ENCODE results near the gene TIMM13.
A peak's percentile ranks its signal among the peaks of the same experiment; 100 is the strongest.
"Not testable (repeated sequence)": the region's sequence is repeated elsewhere in the genome, so short reads cannot be mapped to it uniquely, and the experiment has no call there.

TIMM13 gene

GRCh38 chr19:2427429-2428320 lies at the start of gene TIMM13:
TIMM13 (minus strand) TSS chr19:2427586; CDS start chr19:2427533, 53 bp downstream.
- DNase-seq (ENCODE audit: low spot score), result peak; percentile 95

DNA sequence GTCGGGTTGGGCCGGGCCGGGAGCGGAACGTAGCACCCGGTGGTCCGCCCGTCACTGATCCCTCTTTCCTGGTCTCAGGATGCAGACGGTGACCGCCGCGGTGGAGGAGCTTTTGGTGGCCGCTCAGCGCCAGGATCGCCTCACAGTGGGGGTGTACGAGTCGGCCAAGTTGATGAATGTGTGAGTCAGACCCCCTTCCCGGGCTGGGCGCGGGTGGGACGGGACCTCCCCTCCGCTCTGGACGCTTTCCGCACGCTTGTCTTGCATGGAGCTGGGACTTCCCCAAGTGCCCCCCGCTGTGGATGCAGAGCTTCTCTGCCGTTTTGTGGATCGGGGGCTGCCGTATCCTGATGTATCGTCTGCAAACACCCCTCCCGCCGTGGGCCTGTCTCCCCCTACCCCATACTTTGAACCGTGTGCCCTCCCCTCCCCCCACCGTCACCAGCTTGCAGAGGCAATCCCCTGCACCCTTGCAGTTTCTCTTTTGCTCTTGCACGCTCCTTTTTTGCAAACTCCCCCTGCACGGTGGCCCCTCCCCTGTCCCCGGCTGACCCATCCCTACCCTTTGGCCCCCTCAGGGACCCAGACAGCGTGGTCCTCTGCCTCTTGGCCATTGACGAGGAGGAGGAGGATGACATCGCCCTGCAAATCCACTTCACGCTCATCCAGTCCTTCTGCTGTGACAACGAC lies 49.2 kb upstream of the TIMM13 start:
- DNase-seq (ENCODE audit: low spot score), result peak; percentile 65

DNA sequence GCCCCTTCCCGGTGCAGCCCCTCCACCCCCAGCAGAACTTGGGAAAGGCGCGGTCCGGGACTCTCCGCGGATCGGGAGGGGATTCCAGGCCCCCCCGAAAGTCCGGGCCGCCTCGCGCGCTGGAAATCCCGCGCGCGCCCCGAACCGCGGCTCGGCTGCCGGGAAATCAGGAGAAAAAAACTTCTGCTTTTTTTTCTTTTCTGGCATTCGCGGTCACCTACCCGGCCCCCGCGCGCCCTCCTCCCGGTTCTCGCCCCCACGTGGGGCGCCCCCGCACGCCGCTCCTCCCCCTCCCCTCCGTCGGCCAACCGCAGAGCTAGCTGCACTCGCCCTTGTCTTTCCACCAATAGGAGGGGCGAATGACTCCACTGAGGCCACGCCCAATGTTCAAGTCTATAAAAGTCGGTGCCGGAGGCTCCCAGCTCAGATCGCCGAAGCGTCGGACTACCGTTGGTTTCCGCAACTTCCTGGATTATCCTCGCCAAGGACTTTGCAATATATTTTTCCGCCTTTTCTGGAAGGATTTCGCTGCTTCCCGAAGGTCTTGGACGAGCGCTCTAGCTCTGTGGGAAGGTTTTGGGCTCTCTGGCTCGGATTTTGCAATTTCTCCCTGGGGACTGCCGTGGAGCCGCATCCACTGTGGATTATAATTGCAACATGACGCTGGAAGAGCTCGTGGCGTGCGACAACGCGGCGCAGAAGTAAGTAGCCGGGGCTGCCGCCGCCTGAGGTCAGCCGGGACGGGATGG lies 48.5 kb upstream of the TIMM13 start, which contains the start of gene GADD45B:
Gene GADD45B, plus strand, starts transcription at position 426 of the 749 bp plus-strand sequence. Its CDS starts 232 bp downstream, at position 658.
- DNase-seq (ENCODE audit: low spot score), result peak; percentile 98

DNA sequence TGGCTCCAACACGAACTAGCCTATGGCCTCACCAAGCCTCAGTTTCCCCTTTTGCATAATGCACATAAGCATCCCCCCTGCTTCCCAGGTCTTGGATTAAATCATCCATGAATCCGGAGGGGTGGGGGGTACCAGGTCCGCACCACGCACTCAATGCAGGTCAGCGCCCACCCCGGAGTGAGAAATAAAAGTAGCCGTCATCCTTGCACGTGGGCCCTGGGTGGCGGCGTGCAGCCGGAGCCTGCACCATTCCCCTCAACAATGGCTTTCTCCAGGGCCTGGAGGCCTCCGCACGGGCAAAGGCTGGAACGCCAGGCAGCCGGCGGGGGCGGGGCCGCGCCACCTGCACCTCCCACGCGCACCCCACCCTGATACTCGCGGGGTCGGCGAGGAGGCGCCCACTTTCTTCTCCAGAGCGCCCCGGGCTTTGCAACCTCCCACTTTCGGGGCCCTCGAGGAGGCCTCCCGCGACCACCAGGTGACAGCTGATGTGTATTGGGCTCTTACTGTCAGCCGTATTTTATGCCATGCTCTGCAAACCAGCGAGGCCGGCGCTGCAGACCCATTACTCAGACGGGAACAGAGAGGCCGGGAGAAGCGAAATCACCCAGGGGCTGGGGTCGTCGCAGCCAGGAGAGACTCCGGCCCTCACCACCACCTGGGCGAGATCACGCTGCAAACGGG lies 47.8 kb upstream of the TIMM13 start:
- peak; percentile 50 for DNase-seq (ENCODE audit: low spot score)

- DNase-seq (ENCODE audit: low spot score), result peak; percentile 84
Measured at GRCh38 chr19:2474232-2475017, 47.0 kb upstream of the TIMM13 start.

DNA sequence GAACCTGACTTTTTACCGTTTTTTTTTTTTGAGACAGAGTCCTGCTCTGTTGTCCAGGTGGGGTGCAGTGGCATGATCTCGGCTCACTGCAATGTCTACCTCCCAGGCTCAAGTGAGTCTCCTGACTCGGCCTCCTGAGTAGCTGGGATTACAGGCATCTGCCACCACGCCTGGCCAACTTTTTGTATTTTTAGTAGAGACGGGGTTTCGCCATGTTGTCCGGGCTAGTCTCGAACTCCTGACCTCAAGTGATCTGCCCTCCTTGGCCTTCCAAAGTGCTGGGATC lies 42.5 kb upstream of the TIMM13 start:
- not testable (repeated sequence) for DNase-seq (ENCODE audit: low spot score)

- DNase-seq (ENCODE audit: low spot score), result peak; percentile 75
Measured at GRCh38 chr19:2469102-2469914, 41.9 kb upstream of the TIMM13 start.

- no peak for DNase-seq (ENCODE audit: low spot score)
Measured at GRCh38 chr19:2468596-2468995, 41.2 kb upstream of the TIMM13 start.

- DNase-seq (ENCODE audit: low spot score), result no peak
Measured at GRCh38 chr19:2464389-2464788, 37.0 kb upstream of the TIMM13 start.

DNA sequence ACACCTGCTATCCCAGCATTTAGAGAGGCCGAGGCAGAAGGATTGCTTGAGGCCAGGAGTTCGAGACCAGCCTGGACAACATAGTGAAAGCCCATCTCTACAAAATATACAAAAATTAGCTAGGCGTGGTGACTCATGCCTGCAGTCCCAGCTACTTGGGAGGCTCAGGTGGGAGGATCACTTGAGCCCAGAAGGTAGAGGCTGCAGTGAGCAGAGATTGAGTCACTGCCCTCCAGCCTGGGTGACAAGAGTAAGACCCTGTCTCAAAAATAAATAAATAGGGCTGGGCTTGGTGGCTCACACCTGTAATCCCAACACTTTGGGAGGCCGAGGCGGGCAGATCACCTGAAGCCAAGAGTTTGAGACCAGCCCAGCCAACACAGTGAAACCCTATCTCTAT lies 36.3 kb upstream of the TIMM13 start:
- not testable (repeated sequence) for DNase-seq (ENCODE audit: low spot score)

DNA sequence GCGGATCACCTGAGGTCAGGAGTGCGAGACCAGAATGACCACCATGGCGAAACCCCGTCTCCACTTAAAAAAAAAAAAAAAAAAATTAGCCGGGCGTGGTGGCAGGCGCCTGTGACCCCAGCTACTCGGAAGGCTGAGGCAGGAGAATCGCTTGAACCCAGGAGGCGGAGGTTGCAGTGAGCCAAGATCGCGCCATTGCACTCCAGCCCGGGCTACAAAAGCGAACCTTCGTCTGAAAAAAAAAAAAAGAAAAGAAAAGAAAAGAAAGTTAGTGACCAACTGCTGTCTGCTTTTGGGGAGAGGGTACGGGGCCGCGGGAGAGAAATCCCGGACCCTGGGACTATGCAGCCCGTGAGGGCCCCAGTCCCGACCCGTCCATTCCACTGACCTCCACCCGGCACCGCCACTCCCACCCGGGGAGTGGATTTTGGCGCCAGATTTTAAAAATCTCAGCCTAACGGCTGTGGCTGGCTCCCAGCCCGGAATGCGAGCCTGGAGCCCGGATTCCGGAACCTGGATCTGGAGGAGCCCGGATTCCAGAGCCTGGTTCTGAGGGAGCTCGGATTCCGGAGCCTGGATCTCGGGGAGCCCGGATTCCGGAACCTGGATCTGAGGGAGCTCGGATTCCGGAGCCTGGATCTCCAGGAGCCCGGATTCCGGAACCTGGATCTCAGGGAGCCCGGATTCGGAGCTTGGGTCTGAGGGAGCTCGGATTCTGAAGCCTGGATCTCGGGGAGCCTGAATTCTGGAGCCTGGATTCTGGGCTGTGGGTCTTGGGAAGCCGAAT lies 35.4 kb upstream of the TIMM13 start:
- DNase-seq (ENCODE audit: low spot score), result no peak

- DNase-seq (ENCODE audit: low spot score), result peak; percentile 71
Measured at GRCh38 chr19:2461751-2462634, 34.6 kb upstream of the TIMM13 start.

DNA sequence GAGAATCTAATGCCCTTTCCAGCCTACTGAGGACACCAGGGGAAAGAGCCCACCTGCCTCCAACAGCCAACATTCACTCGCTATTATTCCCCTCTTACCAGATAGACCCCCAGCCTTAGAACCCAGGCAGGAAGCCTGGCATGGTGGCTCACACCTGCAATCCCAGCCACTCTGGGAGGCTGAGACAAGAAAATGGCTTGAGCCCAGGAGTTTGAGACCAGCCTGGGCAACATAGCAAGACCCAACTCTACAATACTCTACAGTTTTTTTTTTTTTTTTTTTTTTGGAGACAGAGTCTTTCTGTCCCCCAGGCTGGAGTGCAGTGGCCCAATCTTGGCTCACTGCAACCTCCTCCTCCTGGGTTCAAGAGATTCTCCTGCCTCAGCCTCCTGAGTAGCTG lies 32.9 kb upstream of the TIMM13 start:
- DNase-seq (ENCODE audit: low spot score), result no peak

- not testable (repeated sequence) for DNase-seq (ENCODE audit: low spot score)
Measured at GRCh38 chr19:2458776-2459175, 31.4 kb upstream of the TIMM13 start.

DNA sequence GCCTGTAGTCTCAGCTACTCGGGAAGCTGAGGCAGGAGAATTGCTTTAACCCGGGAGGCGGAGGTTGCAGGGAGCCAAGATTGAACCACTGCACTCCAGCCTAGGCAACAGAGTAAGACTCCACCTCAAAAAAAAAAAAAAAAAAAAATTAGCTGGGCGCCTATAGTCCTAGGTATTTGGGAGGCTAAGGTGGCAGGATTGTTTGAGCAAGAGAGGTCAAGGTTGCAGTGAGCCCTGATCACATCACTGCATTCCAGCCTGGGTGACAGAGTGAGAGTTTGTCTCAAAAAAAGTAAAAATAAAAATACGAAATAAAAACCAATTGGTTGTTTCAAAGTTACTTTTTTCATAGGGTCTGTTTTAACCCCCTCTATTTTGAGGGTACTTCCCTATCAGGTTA lies 30.7 kb upstream of the TIMM13 start:
- DNase-seq (ENCODE audit: low spot score), result no peak

- no peak for DNase-seq (ENCODE audit: low spot score)
Measured at GRCh38 chr19:2457394-2458037, 30.1 kb upstream of the TIMM13 start.

- peak; percentile 38 for DNase-seq (ENCODE audit: low spot score)
Measured at GRCh38 chr19:2455851-2456570, 28.6 kb upstream of the TIMM13 start.
